C4-2B (cell line): ENCODE data around the gene THBS4.

ENCODE experiments used
- CTCF ChIP-seq: fragments of 450-650 bp; conservative IDR thresholded peaks from 2 replicates; pipeline ENCODE4 v1.5.1; 2017; ENCODE audit warnings: mild to moderate bottlenecking
- ZFX ChIP-seq: fragments of 450-650 bp; IDR thresholded peaks from 2 replicates; pipeline ENCODE4 v1.6.1; 2017

GRCh38 chr5:80077051-80077714, 42.0 kb downstream of the THBS4 start:
- TF ChIP-seq CTCF = no peak
- TF ChIP-seq ZFX = no peak
